Measurements from ENCODE around the gene DNAJB9.

DNAJB9 gene

GRCh38 chr7:108570146-108570755 lies 577 bp downstream of the DNAJB9 start:
- H3K4me3 ChIP-seq (ENCODE audit: low read depth, low read length), result peak overlapping the region; percentile 77
- in situ Hi-C loops (cut with HindIII; ENCODE audit: low sequenced_read_pairs), result no loop called here
- no peak for DNase-seq (ENCODE audit: low read depth)
- no peak for TF ChIP-seq CTCF (IDR thresholded peaks at IDR 0.05; ENCODE audit: low read depth, low read length, missing control alignments)

GRCh38 chr7:108572480-108572879 lies 2.8 kb downstream of the DNAJB9 start:
- DNase-seq (ENCODE audit: low read depth), result no peak
- TF ChIP-seq CTCF (IDR thresholded peaks at IDR 0.05; ENCODE audit: low read depth, low read length, missing control alignments), result no peak
- in situ Hi-C loops (cut with HindIII; ENCODE audit: low sequenced_read_pairs), result no loop called here
- H3K4me3 ChIP-seq (ENCODE audit: low read depth, low read length), result no peak overlapping the region

- in situ Hi-C loops (cut with HindIII; ENCODE audit: low sequenced_read_pairs), result no loop called here
- TF ChIP-seq CTCF (IDR thresholded peaks at IDR 0.05; ENCODE audit: low read depth, low read length, missing control alignments), result no peak
- DNase-seq (ENCODE audit: low read depth), result no peak
- H3K4me3 ChIP-seq (ENCODE audit: low read depth, low read length), result no peak overlapping the region
Measured at GRCh38 chr7:108575156-108575555, 5.5 kb downstream of the DNAJB9 start.

GRCh38 chr7:108576116-108576515 lies 6.4 kb downstream of the DNAJB9 start:
- no peak for TF ChIP-seq CTCF (IDR thresholded peaks at IDR 0.05; ENCODE audit: low read depth, low read length, missing control alignments)
- no peak overlapping the region for H3K4me3 ChIP-seq (ENCODE audit: low read depth, low read length)
- DNase-seq (ENCODE audit: low read depth), result no peak
- in situ Hi-C loops (cut with HindIII; ENCODE audit: low sequenced_read_pairs), result no loop called here

- TF ChIP-seq CTCF (IDR thresholded peaks at IDR 0.05; ENCODE audit: low read depth, low read length, missing control alignments), result no peak
- DNase-seq (ENCODE audit: low read depth), result no peak
- in situ Hi-C loops (cut with HindIII; ENCODE audit: low sequenced_read_pairs), result no loop called here
- H3K4me3 ChIP-seq (ENCODE audit: low read depth, low read length), result no peak overlapping the region
Measured at GRCh38 chr7:108578937-108579336, 9.3 kb downstream of the DNAJB9 start.

- in situ Hi-C loops (cut with HindIII; ENCODE audit: low sequenced_read_pairs), result no loop called here
- DNase-seq (ENCODE audit: low read depth), result no peak
- TF ChIP-seq CTCF (IDR thresholded peaks at IDR 0.05; ENCODE audit: low read depth, low read length, missing control alignments), result no peak
- H3K4me3 ChIP-seq (ENCODE audit: low read depth, low read length), result no peak overlapping the region
Measured at GRCh38 chr7:108580298-108580697, 10.6 kb downstream of the DNAJB9 start.
